Thyroid gland (tissue), 4 donors: Measurements from ENCODE around the gene CROCC2. TPM values are rescaled to one million over a fixed set of nuclear protein-coding genes. Genes with fewer than 3 reads are reported as not detected.
A peak's percentile ranks its signal among the peaks of the same experiment; 100 is the strongest.

Experiments used
- DNase-seq, 2 donors: peaks; one replicate each; pipeline ENCODE4 v3.0.0-alpha.2; 2019
- H3K27ac ChIP-seq, 3 donors: fragments of 200-600 bp; sonication (generic); 1 replicate in 2 of 3; 2 replicates in 1 of 3; pipeline ENCODE4 v1.5.1; 2016 to 2019; ENCODE audit warnings: mild to moderate bottlenecking in 1 of 3, moderate library complexity in 1 of 3
- H3K27me3 ChIP-seq: fragments of 200-600 bp; sonication (generic); one replicate; pipeline ENCODE4 v1.5.1; 2019
- H3K36me3 ChIP-seq, 2 donors: fragments of 200-600 bp; sonication (generic); one replicate each; pipeline ENCODE4 v1.5.1; 2016 to 2019
- H3K4me1 ChIP-seq, 2 donors: fragments of 200-600 bp; sonication (generic); one replicate each; pipeline ENCODE4 v1.5.1; 2017 to 2019
- H3K4me3 ChIP-seq, 3 donors: fragments of 200-600 bp; sonication (generic); replicated peaks in 1 of 3; 1 replicate in 2 of 3; 2 replicates in 1 of 3; pipeline ENCODE4 v1.5.1; 2016; ENCODE audit warnings: mild to moderate bottlenecking in 1 of 3
- H3K9me3 ChIP-seq: fragments of 200-600 bp; sonication (generic); one replicate; pipeline ENCODE4 v1.5.1; 2017
- CTCF ChIP-seq, 6 experiments: fragments of 200-600 bp in 3 of 6; fragments of 450-650 bp in 3 of 6; sonication (generic) in 3 of 6; IDR thresholded peaks; one replicate each; pipeline ENCODE4 v1.5.1; 2016 to 2019; ENCODE audit warnings: antibody characterized with exemption in 6 of 6, mild to moderate bottlenecking in 2 of 6, inconsistent platforms in 1 of 6, moderate library complexity in 1 of 6
- POLR2A ChIP-seq, 2 donors: fragments of 450-650 bp; IDR thresholded peaks; one replicate each; pipeline ENCODE4 v1.6.1; 2017; ENCODE audit warnings: antibody characterized with exemption in 2 of 2, mild to moderate bottlenecking in 2 of 2, moderate library complexity in 1 of 2
- WGBS, 2 donors: methylation state at CpG; one replicate each; pipeline ENCODE4 v1.1.5; 2017; 5-methylcytosine and 5-hydroxymethylcytosine counted together
- intact Hi-C: fragments of 100-400 bp; cut with DNase I; formaldehyde crosslinking; loops from one replicate; pipeline ENCODE4 v1.15.1; 2023
- total RNA-seq, 4 donors: library from RNA; depleted of rRNA; stranded (reverse); fragments of >200 nt; gene quantifications; one replicate each; pipeline ENCODE4 v1.2.3, GENCODE V29; 2016

The CROCC2 gene
- total RNA-seq, 4 donors from 2014 or later, result not detected

- H3K36me3 ChIP-seq, result peaks cover 3 to 27% of the 10 kb centered on the region in 2 donors
- TF ChIP-seq CTCF (IDR thresholded peaks at IDR 0.05) (no peak), POLR2A (IDR thresholded peaks at IDR 0.05) (no peak)
- no peaks in the 10 kb centered on the region for H3K27me3 ChIP-seq
- DNase-seq, result no peak
- peak overlapping the region; percentile 28 to 94 (median 91) for H3K27ac ChIP-seq
- no peaks in the 10 kb centered on the region for H3K9me3 ChIP-seq
- H3K4me1 ChIP-seq, result peaks cover 50 to 57% of the 10 kb centered on the region in 2 donors
- 84 to 90% methylated on average over 16 to 19 of the region's 21 CpGs for WGBS, 2 donors
- no peak overlapping the region for H3K4me3 ChIP-seq
- intact Hi-C loops, result no loop called here
Measured at GRCh38 chr2:241001413-241002274, 95.5 kb downstream of the CROCC2 start.

- H3K36me3 ChIP-seq, result peaks cover 3 to 27% of the 10 kb centered on the region in 2 donors
- no peaks in the 10 kb centered on the region for H3K27me3 ChIP-seq
- WGBS, 2 donors, result 78 to 82% methylated on average over 9 to 11 of the region's 11 CpGs
- intact Hi-C loops, result no loop called here
- DNase-seq, result no peak
- peak overlapping the region; percentile 8 to 94 (median 91) for H3K27ac ChIP-seq
- H3K4me3 ChIP-seq, result no peak overlapping the region
- no peak for TF ChIP-seq POLR2A (IDR thresholded peaks at IDR 0.05)
- no peak for TF ChIP-seq CTCF (IDR thresholded peaks at IDR 0.05)
- no peaks in the 10 kb centered on the region for H3K9me3 ChIP-seq
- H3K4me1 ChIP-seq, result peaks cover 43 to 49% of the 10 kb centered on the region in 2 donors
Measured at GRCh38 chr2:241002275-241003046, 96.3 kb downstream of the CROCC2 start.

- no peak for DNase-seq
- peaks cover 43 to 48% of the 10 kb centered on the region in 2 donors for H3K4me1 ChIP-seq
- H3K4me3 ChIP-seq, result no peak overlapping the region
- 95 to 97% methylated on average over 6 of the region's 7 CpGs for WGBS, 2 donors
- TF ChIP-seq POLR2A (IDR thresholded peaks at IDR 0.05) (no peak), CTCF (IDR thresholded peaks at IDR 0.05) (no peak)
- H3K36me3 ChIP-seq, result peaks cover 3 to 27% of the 10 kb centered on the region in 2 donors
- intact Hi-C loops, result no loop called here
- H3K27me3 ChIP-seq, result no peaks in the 10 kb centered on the region
- H3K27ac ChIP-seq, result peak overlapping the region in 1 of 3 donors; percentile 91
- no peaks in the 10 kb centered on the region for H3K9me3 ChIP-seq
Measured at GRCh38 chr2:241003047-241003360, 96.9 kb downstream of the CROCC2 start.

GRCh38 chr2:241003369-241003768, 97.2 kb downstream of the CROCC2 start:
- WGBS, 2 donors, result 100% methylated on average over 1 of the region's 2 CpGs
- H3K4me1 ChIP-seq, result peaks cover 45 to 51% of the 10 kb centered on the region in 2 donors
- H3K27ac ChIP-seq, result no peak overlapping the region
- no peak for DNase-seq
- H3K27me3 ChIP-seq, result no peaks in the 10 kb centered on the region
- no peaks in the 10 kb centered on the region for H3K9me3 ChIP-seq
- no peak for TF ChIP-seq POLR2A (IDR thresholded peaks at IDR 0.05)
- no peak for TF ChIP-seq CTCF (IDR thresholded peaks at IDR 0.05)
- intact Hi-C loops, result no loop called here
- H3K4me3 ChIP-seq, result no peak overlapping the region
- peaks cover 3 to 27% of the 10 kb centered on the region in 2 donors for H3K36me3 ChIP-seq
